NCI-H2227 treated with DMSO at 0.1 percent for 48 hours (cell line): Measurements from ENCODE around the gene DGAT2L6.
"Not testable (repeated sequence)": the region's sequence is repeated elsewhere in the genome, so short reads cannot be mapped to it uniquely, and the experiment has no call there.

Experiments
- DNase-seq: peaks from one replicate; lab custom pipeline; 2025; lab: John Stamatoyannopoulos, UW

The DGAT2L6 gene

GRCh38 chrX:70196961-70197720 lies 19.9 kb downstream of the DGAT2L6 start:
- DNase-seq, result peak; percentile 11

- no peak for DNase-seq
Measured at GRCh38 chrX:70201732-70202131, 24.4 kb downstream of the DGAT2L6 start.

GRCh38 chrX:70208479-70208878 lies 31.2 kb downstream of the DGAT2L6 start:
- no peak for DNase-seq

GRCh38 chrX:70209570-70209969 lies 32.3 kb downstream of the DGAT2L6 start:
- not testable (repeated sequence) for DNase-seq

GRCh38 chrX:70219938-70220764 lies 42.9 kb downstream of the DGAT2L6 start:
- DNase-seq, result no peak

GRCh38 chrX:70226048-70226447 lies 48.8 kb downstream of the DGAT2L6 start:
- DNase-seq, result no peak

GRCh38 chrX:70226687-70227086 lies 49.4 kb downstream of the DGAT2L6 start:
- DNase-seq, result no peak

GRCh38 chrX:70231666-70232065 lies 54.4 kb downstream of the DGAT2L6 start:
- no peak for DNase-seq

GRCh38 chrX:70234355-70234754 lies 57.1 kb downstream of the DGAT2L6 start, which contains the start of gene AWAT1:
TSS of gene AWAT1 (plus strand) at chrX:70234655. CDS start at chrX:70234696, 41 bp downstream.
- DNase-seq, result no peak

- DNase-seq, result no peak
Measured at GRCh38 chrX:70240751-70241150, 63.5 kb downstream of the DGAT2L6 start.

GRCh38 chrX:70241501-70241900 lies 64.2 kb downstream of the DGAT2L6 start:
- no peak for DNase-seq

- DNase-seq, result not testable (repeated sequence)
Measured at GRCh38 chrX:70243601-70244000, 66.3 kb downstream of the DGAT2L6 start.

- no peak for DNase-seq
Measured at GRCh38 chrX:70244881-70245280, 67.6 kb downstream of the DGAT2L6 start.

- DNase-seq, result no peak
Measured at GRCh38 chrX:70247252-70247651, 70.0 kb downstream of the DGAT2L6 start.

GRCh38 chrX:70252491-70252890 lies 75.2 kb downstream of the DGAT2L6 start:
- DNase-seq, result no peak

- peak; percentile 68 for DNase-seq
Measured at GRCh38 chrX:70253377-70254062, 76.2 kb downstream of the DGAT2L6 start.

- no peak for DNase-seq
Measured at GRCh38 chrX:70254063-70254400, 76.7 kb downstream of the DGAT2L6 start.

GRCh38 chrX:70254909-70255308 lies 77.6 kb downstream of the DGAT2L6 start:
- no peak for DNase-seq
